ENCODE data around the gene APOC4.

APOC4 gene

GRCh38 chr19:44894946-44895345, 47.1 kb upstream of the APOC4 start:
- H3K27ac ChIP-seq (ENCODE audit: extremely low read depth, low read depth, low read length): no peak overlapping the region
- POLR2A ChIA-PET: interaction anchor here (1.2 kb wide), 1 partner anchor 145 kb away, joined by 7 read pairs; no protein-coding TSS in a partner anchor
- no peaks in the 10 kb centered on the region for H3K9me3 ChIP-seq (ENCODE audit: control insufficient read depth, insufficient read depth, low read depth, low read length)
- no peak overlapping the region for H3K4me3 ChIP-seq (ENCODE audit: low read depth, low read length)
- CTCF ChIA-PET: interaction anchor here (0.6 to 2.7 kb wide), 5 partner anchors 10 to 1432 kb away, joined by 3 to 17 read pairs (median 6); partner anchors contain the start of genes APOE and NECTIN2
- H3K4me1 ChIP-seq (ENCODE audit: control insufficient read depth, insufficient read depth, low read length): peaks cover 2% of the 10 kb centered on the region; the same call in 1 of the 2 replicates
- TF ChIP-seq ZNF23 (tag by site-specific recombination; IDR thresholded peaks at IDR 0.05; ENCODE audit: borderline replicate concordance): no peak
- TF ChIP-seq PATZ1 (tag by site-specific recombination; IDR thresholded peaks at IDR 0.05): no peak
- TF ChIP-seq ZNF391 (tag by site-specific recombination; IDR thresholded peaks at IDR 0.05; ENCODE audit: borderline replicate concordance, low read depth): no peak
- no peak for TF ChIP-seq ZNF416 (tag by site-specific recombination; IDR thresholded peaks at IDR 0.05)
- TF ChIP-seq ZNF175 (tag by site-specific recombination; IDR thresholded peaks at IDR 0.05): no peak
- no peak for TF ChIP-seq ZNF114 (tag by site-specific recombination; IDR thresholded peaks at IDR 0.05)
- no peak for TF ChIP-seq HIC1 (tag by site-specific recombination; IDR thresholded peaks at IDR 0.05)
- no peak for TF ChIP-seq ZIC2 (tag by site-specific recombination; IDR thresholded peaks at IDR 0.05)
- TF ChIP-seq ZNF514 (tag by site-specific recombination; IDR thresholded peaks at IDR 0.05): no peak
- TF ChIP-seq ZBTB49 (tag by site-specific recombination; IDR thresholded peaks at IDR 0.05; ENCODE audit: low read depth): no peak
- TF ChIP-seq ZNF585B (tag by site-specific recombination; IDR thresholded peaks at IDR 0.05): no peak
- TF ChIP-seq ZNF19 (tag by site-specific recombination; IDR thresholded peaks at IDR 0.05; ENCODE audit: low read depth): no peak
- TF ChIP-seq ZNF488 (tag by site-specific recombination; IDR thresholded peaks at IDR 0.05): no peak
- no peak for TF ChIP-seq INSM2 (tag by site-specific recombination; IDR thresholded peaks at IDR 0.05)
- no peak for TF ChIP-seq ZNF292 (tag by site-specific recombination; IDR thresholded peaks at IDR 0.05; ENCODE audit: borderline replicate concordance, low read depth)
- TF ChIP-seq ZNF645 (tag by site-specific recombination; IDR thresholded peaks at IDR 0.05): no peak
- no peak for TF ChIP-seq ZBTB26 (tag by site-specific recombination; optimal IDR thresholded peaks at IDR 0.05)
- TF ChIP-seq ZNF211 (tag by site-specific recombination; IDR thresholded peaks at IDR 0.05; ENCODE audit: low read depth): no peak
- peaks cover 55 to 71% of the 10 kb centered on the region in 2 experiments for H3K36me3 ChIP-seq (ENCODE audit: control insufficient read depth in 2 of 2, insufficient read depth in 1 of 2, low read length in 2 of 2)
